ENCODE results near the gene HNRNPA1.
"Not testable (repeated sequence)": the region's sequence is repeated elsewhere in the genome, so short reads cannot be mapped to it uniquely, and the experiment has no call there.

The HNRNPA1 gene

GRCh38 chr12:54280468-54281260 lies at the start of gene HNRNPA1:
TSS of gene HNRNPA1 (plus strand) at chr12:54280726. CDS start at chr12:54280808, 82 bp downstream.
- DNase-seq = peak; percentile 99

DNA sequence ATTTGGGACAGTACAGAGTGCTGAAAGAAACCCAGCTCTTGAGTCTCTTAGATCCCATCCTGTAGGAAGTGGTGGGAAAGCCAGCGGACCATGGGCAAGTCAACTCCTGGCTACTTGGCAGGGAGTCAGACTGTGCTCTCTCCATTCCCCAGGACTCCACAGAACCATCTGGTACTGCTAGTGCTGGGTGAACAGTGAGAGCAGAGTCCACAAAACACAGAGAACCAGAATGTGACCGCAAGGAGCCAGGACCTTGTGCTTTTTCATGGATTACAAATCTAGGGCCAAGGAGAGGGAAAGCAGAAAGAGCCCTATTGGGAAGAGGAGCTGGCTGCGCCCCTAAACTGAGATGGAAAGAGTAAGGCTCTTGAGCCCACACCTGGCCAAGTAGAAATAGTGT lies 49.3 kb upstream of the HNRNPA1 start:
- DNase-seq = not testable (repeated sequence)

- DNase-seq = no peak
These were observed 47.7 kb upstream of the HNRNPA1 start for GRCh38 chr12:54232790-54233189.

DNA sequence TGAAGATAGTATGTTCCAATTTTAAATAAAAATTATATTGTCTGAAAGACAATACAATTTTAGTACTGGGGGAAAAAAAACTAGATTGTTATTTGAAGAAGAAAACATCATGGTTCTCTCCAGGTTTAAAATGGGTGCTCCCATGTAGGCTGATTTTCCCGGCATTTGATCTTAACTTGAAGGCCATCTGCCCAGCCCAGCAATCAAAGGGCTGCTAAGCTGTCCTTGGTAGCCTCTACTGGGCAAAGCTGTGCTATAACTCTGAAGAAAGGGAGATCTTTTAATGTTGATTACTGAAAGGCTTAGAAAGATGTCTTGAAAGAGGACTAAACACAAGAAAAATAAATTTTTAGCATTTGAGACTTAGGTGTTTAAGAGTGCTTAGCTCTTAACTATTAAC lies 42.0 kb upstream of the HNRNPA1 start:
- no peak for DNase-seq

GRCh38 chr12:54239620-54240019 lies 40.9 kb upstream of the HNRNPA1 start:
- DNase-seq = no peak

GRCh38 chr12:54240129-54240528 lies 40.4 kb upstream of the HNRNPA1 start:
- DNase-seq = no peak

DNA sequence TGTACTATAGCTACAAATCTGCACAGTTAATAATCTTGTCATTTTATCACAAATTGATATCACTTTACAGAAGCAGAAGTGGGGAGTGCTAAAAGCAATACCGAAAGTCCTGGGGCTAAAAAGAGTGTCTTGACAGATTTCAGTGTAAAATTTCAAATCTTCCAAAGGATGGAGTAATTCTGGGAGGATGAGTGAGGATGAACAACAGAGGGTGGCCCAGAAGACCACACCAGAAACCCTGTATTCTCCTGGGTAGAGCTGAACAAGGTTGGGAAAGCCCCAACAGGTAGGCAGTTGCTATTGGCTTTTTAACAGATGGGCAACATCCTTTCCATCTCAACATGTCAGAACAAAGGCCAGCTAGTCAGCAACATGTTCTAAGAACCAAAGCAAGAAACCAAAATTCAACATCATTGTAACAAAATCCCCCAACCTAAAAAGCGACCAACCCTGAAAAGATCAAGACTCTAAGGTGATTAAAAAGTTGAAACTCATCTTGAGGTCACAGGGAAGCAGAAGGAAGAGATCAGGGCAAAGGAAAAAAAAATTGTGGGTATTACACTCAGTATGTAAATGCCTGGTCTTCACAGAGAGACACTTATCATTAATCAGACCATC lies 39.4 kb upstream of the HNRNPA1 start:
- DNase-seq = peak; percentile 31

DNA sequence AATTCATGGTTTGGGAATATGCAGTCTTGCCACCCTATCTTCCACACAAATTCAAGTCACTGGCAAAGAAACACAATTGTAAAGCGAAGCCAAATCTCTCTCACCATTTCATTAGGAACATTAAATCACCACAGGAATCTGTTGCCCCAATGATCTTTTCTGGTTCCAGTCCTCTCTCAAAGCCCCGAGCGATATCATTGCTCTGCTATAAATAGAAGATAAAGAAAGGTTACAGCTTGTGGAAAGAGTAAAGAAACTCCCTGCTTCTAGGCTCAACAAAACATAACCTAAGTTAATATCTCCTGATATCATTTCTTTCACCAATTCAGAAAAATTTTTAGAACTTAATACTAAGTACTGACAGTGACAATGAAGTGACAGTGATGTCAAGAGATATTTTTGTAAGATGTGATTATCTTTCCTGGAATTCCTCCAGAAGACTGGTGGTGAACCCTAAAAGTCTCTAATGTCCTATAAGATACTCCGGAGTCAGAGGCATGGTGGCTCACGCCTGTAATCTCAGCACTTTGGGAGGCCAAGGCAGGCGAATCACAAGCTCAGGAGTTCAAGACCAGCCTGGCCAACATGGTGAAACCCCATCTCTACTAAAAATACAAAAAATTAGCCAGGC lies 34.4 kb upstream of the HNRNPA1 start:
- no peak for DNase-seq

- no peak for DNase-seq
These were observed 31.0 kb upstream of the HNRNPA1 start for GRCh38 chr12:54249489-54249888.

GRCh38 chr12:54251667-54252284 lies 28.8 kb upstream of the HNRNPA1 start:
- DNase-seq = peak; percentile 50

DNA sequence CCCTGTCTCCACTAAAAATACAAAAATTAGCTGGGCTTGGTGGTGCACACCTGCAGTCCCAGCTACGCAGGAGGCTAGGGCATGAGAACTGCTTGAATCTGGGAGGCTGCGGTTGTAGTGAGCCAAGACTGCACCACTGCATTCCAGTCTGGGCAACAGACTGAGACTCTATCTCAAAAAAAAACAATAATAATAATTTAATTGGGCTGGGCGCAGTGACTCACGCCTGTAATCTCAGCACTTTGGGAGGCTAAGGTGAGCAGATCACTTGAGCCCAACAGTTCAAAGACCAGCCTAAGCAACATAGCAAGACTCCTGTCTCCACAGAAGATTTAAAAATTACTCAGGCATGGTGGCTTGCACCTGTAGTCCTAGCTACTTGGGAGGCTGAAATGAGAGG lies 27.3 kb upstream of the HNRNPA1 start:
- no peak for DNase-seq

- no peak for DNase-seq
These were observed 23.2 kb upstream of the HNRNPA1 start for GRCh38 chr12:54257332-54257731.

DNA sequence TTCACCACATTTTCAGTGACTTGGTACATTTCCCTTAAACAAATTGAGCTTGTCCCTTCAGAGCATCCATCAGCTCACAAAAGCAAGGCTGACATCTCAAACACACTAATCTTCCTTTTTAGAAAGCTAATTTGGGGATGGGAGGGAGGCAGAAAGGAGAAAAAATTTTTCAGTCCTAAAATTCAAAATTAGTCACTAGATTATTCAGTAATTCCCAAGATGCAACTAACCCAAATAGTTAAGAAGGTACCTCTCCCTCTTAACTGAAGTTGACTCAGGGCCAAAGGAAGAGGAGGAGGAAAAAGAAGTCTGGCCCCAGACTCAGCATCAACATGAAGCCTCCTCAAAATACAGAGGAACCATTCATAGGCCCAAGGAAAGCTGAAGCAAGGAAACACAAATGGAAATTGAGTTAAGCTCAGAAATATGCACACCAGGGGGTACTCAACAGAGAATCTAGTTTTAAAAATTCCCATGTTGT lies 22.3 kb upstream of the HNRNPA1 start:
- no peak for DNase-seq

DNA sequence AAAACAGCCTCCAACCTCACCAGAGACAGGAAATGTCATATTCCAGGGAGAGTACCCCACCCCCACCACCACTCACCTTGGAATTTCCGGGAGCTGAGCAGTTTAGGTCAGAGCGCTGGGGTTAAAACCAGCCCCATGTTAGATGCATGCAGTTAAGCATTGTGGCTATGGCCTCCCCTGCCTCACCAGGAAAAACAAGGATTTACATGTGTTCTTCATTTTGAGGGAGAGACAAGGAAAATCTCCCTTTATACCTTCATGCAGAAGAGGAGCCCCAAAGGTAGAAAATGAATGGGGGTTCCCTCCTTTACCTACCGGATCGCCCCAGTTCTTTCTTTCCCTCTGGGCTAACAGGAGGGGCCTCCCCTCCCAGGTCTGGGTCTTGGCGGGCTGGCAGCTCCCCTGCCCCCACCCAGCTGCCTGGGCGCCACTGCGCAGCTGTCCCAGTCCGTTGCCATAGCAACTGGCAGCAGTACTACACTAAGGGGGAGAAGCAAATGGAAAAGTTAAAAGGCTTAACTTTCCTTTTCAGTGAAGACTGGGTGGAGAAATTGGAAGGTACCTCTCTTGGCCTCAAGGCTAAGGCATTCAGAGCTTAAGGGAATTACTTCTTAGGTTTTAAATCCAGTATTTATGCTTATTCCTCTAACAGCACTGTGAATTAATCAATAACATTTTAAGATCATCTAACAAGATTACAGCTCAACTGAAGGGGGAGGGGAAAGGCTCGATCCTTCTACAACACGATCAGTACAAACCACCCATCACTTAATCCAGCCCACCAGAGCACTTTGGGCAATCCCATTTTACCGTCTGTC lies 21.1 kb upstream of the HNRNPA1 start:
- DNase-seq = peak; percentile 56

- DNase-seq = no peak
These were observed 18.6 kb upstream of the HNRNPA1 start for GRCh38 chr12:54261815-54262402.

DNA sequence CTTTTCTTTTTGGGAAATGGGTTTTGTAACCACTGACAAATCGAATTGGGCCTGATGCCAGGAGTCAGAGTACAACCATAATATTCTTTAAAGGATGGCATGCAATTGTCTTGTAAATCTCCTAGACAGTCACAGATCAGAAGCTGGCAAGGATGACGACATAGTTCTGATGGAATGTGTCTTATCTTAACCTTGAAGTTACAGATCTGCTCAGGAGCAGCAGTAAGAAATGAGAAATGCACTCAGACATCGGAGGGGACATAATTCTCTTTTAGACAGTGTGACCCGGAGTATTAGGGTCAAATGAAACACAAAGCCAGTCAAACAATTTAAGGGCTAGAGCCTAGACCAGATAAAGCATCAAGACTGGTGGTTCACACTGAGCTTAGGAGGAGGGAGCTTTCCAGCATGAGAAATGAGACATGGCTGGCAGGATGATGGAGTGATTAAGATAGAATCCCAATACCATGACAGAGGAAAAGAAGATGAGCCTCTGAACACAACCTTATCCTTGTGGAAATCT lies 18.1 kb upstream of the HNRNPA1 start:
- no peak for DNase-seq

DNA sequence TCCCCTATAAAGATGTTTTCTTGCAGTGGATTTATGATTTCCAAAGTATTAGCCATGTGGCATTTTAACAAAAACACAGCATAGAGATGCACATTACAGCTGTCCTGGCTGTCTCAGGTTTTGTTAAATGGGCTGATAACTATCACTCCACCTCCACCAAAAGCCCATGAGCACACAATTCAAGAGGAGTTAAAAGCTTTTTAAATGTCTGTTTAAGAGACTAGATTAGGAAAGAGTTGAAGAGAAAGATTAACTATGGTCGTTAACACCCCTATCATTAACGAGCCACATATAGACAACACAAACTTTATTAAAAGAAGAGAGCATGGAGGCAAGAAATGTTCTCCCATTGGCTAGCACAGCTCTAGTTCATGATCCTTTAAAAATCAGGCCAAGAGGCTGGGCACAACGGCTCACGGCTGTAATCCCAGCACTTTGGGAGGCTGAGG lies 15.1 kb upstream of the HNRNPA1 start:
- DNase-seq = no peak

- no peak for DNase-seq
These were observed 13.7 kb upstream of the HNRNPA1 start for GRCh38 chr12:54266852-54267251.

GRCh38 chr12:54270345-54270744 lies 10.2 kb upstream of the HNRNPA1 start:
- DNase-seq = peak; percentile 55

- peak; percentile 63 for DNase-seq
These were observed 8.3 kb upstream of the HNRNPA1 start for GRCh38 chr12:54272214-54272613.

- no peak for DNase-seq
These were observed 6.5 kb upstream of the HNRNPA1 start for GRCh38 chr12:54273981-54274380.

DNA sequence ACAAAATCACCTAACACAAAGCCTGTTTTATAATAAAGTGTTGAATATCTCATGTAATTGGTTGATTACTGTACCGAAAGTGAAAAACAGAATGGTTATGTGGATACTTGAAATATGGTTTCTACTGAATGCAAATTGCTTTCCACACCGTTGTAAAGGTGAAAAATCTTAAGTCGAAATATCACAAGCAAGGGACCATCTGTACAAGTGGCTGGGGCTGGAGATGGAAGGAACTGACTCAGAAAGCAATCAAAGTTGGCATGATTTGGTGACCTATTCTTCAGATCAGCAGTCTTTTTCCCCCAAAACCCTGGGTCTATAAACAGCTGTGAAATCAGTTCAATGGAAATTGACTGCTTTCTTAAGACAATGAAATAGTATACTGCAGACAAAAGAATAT lies 4.2 kb upstream of the HNRNPA1 start:
- no peak for DNase-seq
